HG03135 (cell line): ENCODE measurements around the gene KRT17.

Experiments
- ATAC-seq: cut with Tn5 transposase; IDR thresholded peaks from one replicate; pipeline ENCODE4 v1.9.1; 2021; ENCODE audit warnings: mild to moderate bottlenecking, moderate library complexity; ENCODE audit not compliant: unreplicated experiment

Gene KRT17

DNA sequence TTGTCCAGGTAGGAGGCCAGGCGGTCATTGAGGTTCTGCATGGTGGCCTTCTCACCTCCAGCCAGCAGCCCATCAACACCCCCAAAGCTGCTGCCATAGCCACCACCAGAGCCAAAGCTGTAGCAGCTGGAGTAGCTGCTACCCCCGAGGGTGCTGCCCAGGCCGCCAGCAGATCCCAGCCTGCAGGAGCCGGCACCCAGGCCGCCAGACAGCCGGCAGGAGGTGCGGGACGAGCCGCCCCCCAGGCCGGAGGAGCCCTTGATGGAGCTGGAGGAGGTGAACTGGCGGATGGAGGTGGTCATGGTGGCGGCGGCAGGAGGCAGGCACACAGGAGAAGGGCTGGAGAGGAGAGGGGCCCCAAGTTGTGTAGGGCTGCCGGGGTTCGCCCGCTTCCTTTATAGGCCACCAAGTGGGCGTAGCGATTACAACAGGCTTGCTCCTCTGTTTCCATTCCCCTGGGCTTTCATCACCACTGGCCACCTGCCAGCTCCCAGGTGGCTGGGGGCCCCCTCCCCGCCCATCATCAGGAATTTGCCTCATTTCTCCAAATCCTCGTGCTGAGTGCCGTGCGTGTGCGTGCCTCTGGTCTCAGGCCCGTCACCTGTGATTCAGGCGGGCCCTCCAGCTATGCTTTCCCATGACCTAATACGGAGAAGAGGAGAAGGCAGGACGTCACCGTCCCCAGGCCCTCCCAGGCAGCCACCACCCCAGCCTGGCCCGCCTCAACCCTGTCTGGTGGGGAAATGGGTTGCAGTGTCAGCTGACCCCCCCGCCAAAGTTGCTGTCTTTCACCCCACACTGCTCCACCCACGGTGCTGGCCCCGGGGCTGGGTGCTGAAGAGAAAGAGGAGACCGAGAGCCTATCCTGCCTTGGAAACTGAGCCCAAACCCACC, at the start of gene KRT17:
Gene KRT17, minus strand, starts transcription at position 368 of the 894 bp plus-strand sequence. Its CDS starts 66 bp downstream, at position 302.
- no peak for ATAC-seq

DNA sequence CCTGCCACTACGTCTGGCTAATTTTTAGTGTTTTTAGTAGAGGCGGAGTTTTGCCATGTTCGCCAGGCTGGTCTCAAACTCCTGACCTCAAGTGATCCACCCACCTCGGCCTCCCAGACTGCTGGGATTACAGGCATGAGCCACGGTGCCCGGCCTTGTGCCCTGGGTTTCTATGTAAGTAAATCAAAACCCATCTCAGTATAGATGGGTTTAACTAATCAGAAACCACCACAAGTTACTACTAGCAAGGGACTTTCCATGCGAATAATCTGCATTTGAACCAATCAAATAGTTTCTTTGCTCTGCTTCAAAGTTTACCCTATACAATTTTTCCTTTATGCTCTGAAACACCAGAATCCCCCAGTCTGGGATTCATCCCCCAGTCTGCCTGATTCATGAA, 47.8 kb upstream of the KRT17 start:
- no peak for ATAC-seq

DNA sequence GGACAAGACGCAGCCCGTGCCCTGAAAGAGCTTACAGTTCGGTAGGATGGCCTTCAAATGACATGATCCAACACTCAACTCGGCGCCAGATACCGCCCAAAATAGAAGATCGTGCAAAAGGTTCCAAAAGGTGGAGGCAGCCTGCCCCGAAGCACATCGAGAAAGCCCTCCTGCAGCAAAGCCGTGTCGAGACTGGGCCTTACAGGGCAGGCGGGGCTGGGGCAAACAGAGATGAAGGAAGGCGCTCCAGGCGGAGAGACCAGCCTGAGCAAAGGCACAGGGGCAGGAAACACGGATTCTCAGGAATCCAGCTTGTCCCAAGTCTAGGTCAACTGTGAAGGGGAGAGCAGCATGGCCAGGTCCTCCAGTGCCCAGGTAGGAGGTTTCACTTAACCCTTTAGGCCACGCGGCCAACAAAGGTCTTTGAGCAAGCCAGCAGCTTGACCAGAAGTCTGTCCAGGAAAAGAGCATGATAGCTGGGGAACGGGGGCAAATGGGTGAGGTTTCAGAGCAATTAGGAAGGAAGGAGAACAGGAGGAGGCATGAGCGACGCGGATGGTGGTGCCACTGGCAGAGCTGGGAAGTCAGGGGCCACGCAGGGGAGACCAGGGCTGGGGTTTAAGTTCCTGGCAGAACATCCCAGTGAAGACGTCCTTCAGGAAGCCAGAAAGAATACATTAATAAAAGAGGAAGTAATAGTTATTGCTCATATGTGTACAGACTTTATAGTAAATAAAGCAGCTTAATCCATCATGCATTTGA, 43.1 kb upstream of the KRT17 start:
- ATAC-seq, result no peak

DNA sequence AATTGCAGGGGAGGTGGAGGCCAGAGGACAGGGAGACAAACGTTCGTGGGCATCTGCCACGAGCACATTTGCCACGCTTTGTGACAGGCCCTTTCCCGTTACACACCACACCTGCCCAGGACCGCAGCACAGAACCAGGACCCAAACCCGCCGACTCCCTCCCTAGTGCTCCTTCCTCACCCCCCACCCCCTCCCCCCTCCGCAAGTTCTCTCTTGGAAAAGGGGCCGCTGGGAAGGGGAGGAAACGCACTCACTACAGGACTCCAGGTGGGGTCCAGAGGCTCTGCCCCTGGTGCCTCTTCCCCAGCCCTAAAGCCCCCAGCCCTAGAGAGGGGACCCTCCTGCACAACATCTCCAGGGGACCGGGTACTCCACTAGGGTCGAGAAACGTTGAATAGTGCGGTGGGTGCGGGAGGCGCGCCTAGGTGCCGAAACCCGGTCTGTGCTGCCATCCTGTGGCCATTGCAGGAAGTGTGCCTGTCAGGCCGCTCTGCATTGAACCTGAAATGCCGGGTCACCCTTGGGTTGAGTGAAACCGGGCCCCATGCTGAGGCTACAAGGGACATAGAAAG, 42.4 kb upstream of the KRT17 start:
- peak; percentile 50 for ATAC-seq

DNA sequence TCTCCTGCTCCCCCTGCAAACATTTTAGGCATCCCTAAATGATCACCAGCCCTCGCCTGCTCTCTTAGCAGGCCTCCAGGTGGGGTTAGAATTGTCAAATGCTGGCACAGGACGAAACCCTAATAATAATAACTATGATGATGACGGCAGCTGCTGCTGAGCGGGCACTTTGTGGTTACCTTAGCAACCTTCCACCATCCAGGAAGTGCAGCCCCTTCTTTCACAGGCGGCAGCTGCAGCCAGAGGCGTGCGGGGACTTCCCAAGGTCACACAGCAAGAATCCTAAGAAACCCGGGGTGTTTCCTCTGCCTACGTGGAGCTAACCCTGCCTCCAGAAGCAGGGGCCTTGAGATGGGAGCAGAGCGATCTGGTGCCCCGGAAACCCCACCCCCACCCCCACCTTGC, 41.9 kb upstream of the KRT17 start:
- peak; percentile 37 for ATAC-seq

DNA sequence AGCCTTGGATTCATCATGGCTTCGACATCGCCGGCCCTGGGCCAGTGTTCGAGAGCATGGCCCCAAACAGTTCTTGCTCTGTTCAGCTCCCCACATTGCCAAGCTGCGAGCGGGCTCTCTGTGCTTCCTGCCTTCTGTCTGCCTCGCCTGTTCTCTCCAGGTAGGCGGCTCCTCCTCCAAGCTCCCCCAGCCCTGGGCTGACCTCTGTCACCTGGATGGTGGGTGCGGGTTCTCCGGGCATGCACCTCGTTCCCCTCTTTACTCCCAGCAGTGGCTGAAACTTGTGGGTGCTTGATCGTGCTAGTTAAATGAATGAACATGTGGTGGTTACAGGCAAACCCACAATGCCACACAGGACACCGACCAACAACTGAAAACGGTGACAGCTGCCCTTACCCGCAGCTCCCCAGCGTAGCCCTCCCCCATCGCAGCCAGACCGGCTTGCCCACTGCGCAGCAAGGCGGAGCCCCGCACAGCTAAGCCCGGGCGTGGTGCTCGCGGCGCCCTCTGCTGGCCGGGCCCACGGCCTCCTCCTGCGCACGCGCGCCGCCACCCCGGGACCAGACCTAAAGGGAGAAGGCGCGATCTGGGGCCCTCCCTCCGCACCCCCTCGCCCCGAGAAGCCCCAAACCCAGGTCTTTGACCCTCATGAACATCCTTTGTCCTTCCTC, 41.3 kb upstream of the KRT17 start:
- peak; percentile 57 for ATAC-seq

DNA sequence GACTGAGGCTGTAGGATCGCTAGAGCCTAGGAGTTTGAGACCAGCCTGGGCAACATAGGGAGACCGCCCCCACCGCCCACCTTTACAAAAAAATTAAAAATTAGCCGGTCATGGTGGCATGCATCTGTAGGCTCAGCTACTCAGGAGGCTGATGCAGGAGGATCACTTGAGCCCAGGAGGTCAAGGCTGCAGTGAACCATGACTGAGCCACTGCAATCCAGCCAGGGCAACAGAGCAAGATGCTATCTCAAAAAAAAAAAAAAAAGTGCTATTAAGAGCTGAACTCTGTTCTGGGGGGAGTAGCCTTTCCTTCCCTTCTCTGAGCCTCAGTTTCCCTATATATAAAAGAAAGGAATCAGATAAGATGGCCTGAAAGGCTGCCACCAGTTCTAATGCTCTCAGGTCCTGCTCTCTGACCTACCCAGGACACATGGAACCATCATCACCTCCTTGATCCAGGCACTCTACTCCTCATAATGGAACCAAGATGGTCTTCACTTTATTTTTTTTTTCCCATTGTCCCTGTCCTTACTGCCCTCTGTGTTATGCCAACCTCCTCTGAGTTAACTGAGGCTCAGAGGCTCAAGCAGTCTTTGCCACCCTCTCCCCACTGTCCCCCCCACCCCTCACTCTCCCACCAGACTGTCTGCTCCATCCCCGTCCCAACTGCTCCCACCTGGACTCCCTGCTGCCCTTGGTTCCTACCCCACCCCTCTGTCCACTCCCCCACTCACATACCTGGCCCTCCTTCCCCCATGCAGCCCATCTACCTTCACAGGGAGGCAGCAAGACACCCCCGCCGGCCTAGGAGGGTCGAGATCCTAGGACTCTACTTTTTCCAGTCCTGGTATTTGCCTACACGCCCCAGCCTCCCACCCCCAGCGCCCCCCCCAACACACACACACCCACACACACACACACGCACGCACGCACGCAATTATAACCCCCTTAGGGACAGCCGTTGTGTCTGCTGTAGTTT, 40.5 kb upstream of the KRT17 start:
- ATAC-seq, result no peak

DNA sequence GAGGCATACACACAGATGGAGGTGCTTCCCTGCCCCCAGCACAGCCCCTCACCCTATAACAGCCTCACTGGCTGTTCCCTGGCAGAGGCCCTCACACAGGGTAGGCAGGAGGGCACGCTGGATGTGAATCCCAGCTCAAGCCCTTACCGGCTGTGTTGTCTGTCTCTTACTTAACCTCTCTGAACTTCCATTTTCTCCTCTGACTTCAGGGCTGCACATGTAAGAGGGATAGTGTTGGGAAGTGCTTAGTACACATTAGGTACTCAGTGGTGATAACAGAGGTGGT, 39.7 kb upstream of the KRT17 start:
- no peak for ATAC-seq

DNA sequence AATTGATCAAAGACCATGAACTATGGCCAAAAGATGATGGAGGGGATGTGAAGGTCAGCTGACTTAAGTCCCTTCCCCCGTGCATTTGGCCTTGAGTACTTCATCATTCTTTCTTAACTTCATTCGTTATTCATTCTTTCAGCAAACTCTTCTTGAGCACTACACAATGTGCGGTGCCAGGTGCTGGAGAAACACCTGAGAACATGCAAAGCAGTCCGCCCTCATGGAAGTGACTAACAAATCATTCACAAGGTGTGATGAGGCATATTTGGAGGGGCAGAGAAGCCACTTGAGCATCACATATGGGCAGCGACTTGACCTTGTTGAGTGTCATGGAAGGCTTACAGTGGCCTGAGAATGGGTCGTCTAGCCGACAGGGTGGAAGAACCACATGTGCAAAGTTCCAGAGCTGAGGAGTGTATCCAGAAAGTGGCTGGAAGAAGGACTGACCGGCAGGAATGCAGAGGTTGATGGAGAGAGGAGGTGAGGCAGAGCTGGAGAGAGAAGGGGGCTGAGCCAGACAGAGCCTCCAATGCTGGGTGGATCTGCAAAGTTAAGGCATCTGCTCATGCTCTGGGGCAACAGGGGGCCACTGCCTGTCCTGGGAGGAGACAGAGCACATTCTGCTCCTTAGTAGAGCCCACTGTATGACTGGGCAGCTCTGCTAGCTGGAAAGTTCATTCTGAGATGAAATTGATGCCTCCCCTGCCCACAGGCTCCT, 39.2 kb upstream of the KRT17 start:
- ATAC-seq, result no peak

DNA sequence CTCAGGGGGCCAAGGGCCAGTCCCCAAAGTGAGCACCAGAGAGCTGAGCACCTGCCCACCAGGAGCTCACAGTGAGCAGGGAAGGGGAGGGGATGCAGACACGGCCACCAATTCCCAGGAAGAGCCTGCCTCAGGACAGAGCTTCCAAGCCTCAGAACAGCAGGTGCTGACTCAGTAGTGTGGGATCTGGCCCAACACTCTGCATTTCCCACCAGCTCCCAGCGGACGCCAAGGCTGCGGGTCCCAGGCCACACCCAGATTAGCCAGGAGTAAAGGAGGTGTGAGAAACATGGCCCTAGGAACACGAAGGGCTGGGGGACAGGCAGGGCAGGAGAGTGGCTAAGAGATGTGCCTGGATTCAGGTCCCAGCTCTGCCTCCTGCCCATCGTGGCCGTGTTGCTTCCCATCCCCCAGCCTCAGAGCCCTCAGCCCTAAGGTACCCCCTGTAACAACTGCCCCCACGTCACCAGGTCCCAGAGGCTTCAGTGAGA, 35.9 kb upstream of the KRT17 start:
- no peak for ATAC-seq

DNA sequence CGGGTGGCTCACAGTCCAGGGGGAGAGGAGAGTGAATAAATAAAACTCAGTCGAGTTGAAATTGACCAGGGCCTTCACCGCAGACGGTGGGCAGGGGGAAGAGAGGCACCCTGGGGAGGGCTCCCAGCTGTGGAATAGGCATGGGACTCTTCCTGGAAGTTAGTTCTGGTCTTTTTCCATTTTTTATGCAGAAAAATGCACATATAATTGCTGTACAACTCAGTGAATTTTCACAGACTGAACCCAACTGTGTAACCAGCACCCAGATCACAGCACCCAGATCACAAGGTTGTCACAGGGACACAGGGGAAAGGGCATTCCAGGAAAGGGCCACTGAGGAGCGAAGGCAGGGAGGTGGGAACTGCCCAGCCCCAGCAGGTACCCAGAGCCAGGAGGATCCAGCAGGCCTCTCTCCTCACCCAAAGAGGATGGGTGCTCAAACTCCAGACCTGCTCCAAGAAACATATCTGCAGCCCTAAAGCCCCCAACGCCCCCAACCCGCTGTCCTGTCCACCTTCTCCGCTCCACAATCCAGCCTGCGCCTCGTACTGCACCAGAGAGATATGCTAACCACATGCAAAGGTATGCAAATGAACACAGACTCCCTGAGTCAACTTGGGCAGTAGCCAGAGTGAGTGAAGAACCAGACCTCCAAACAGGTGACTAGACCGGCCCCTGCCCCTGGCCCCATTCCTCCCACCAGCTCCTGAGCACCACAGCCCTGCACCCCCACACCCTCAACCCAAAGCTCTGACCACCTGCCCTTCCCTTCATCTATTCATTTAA, 35.2 kb upstream of the KRT17 start:
- no peak for ATAC-seq

DNA sequence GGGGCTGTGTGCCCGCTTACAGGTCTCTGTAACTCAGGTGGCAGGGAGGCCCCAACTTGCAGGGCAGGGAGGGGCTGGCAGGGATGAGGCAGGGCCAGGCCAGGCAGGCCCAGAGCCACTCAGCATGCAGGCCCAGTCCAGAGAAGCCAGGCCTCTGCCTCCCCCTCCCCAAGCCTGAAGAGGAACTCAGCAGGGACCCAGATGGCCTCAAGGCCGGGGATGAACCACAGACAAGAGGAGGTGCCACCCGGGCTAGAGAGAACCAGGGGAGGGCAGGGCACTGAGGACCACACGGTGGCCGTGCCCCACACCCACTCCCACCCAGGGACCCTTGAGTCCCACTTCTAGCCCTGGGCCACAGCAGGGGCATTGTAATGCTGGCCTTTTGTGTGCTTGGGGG, 34.5 kb upstream of the KRT17 start:
- ATAC-seq, result no peak

DNA sequence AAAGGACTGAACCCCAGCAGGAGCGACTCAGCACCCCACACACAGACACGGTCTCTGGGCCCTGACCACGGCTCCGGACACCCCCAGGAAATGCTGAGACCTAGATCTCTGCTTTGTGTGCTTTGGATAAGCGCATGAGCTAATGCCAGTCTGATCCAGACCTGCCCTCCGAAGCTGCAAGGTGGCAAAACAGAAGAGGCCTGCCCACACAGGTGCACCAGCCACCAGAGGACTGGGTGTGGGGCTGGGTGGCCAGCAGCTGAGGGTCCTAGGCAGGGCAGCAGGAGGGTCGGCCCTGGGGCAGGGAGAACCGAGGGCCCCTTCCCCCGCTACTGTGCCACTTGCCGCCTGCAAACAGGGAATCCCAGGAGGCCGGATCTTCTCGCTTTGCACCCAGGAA, 33.6 kb upstream of the KRT17 start:
- no peak for ATAC-seq

DNA sequence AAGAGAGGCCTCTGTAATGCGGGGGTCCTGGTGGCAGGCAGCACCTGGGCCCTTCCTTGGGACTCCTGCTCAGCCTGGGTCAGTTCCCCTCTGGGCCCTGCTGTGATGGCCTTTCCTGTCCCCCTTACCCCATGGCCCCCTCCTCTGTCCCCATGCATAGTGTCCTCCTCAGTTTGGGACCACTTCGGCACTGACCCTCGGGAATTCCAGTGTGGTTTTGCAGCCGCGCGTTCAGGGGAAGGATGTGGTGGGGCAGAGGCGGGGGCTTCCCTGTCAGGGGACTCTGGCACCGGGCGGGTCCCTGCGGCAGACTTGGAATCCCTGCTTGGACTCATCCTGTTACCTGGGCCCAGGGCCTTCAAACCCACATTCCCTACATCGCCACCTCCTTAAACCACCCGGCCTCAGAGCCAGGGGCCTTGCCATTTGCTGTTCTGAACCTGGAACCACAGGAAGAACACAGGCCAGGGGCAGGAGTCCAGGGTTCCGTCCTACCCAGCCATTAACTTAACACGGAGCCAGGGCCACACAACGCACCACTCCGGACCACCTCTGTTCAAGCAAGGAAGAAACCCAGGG, 32.9 kb upstream of the KRT17 start:
- no peak for ATAC-seq

DNA sequence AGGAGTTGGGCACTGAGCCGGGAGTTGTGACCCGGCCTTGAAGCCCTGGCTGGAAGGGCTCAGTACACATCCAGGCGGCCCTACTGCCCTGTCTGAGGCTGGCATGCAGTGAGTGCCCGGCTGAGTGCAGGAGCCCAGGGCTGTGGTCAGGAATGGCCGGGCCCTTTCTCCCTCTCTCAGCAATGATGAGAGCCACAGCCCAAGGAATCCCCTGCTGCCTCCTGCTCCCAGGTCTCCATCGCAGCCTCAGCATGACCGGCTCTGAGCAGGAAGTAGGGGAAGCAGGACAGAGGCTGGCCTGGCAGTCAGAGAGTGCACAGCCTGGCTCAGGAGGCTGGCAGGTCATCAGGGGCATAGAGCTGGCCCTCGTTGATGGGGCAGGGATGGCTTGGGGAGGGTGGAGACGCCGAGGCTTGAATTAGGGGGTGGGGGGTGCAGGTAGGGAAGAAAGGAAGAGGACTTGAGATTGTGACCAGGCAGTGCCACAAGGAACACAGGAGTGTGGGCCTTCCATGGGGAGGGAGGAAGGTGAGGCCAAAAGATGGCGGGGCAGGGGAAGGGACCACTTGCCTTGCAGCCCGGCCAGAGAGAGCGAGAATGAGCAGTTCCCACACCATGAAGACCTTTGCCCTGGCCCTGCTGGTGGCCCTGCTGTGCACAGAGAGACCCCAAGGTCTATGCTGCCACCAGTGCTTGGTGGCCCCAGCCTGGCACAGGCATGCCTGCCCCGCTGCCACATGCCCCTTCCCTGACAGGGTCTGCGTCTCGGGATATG, 32.1 kb upstream of the KRT17 start:
- no peak for ATAC-seq

DNA sequence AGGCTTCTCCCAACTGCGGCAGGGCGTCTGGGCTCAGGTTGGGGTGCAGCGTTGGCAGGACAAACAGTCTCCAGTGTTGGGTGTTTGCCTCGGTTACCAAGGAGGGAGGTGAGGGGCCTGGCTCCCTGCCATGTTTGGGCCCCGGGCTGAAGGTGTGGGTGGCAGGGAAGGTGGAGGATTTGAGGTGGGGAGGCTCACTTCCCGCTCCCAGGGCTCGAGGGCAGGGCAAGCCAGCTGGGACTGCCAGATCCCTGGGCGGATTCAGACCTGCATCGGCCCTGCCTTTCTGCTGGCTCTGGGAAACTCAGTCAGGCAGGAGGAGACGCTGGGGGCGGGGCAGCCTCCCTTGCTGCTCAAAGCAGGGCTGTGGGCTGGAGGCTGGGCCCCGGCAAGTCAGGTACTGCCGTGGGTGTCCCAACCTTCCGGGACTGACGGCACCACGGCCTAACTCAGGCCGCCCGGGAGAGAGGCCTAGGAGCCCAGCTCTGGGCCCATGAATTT, 31.3 kb upstream of the KRT17 start:
- ATAC-seq, result no peak
